Uterus (tissue), 4 donors: Measurements from ENCODE around the gene ESPL1. TPM values are rescaled to one million over a fixed set of nuclear protein-coding genes. Genes with fewer than 3 reads are reported as not detected.
A peak's percentile ranks its signal among the peaks of the same experiment; 100 is the strongest.

ENCODE experiments used
- DNase-seq, 2 donors: peaks; one replicate each; pipeline ENCODE4 v3.0.0-alpha.2; 2019 to 2020
- H3K27ac ChIP-seq, 2 donors: fragments of 200-600 bp; sonication (generic); 1 replicate in 1 of 2; 2 replicates in 1 of 2; pipeline ENCODE4 v1.5.1; 2016 to 2018
- H3K27me3 ChIP-seq, 2 donors: fragments of 200-600 bp; sonication (generic); one replicate each; pipeline ENCODE4 v1.5.1; 2018 to 2019; ENCODE audit warnings: control low read depth in 1 of 2
- H3K36me3 ChIP-seq, 2 donors: fragments of 200-600 bp; sonication (generic); one replicate each; pipeline ENCODE4 v1.5.1; 2019; ENCODE audit warnings: control low read depth in 1 of 2
- H3K4me1 ChIP-seq, 2 donors: fragments of 200-600 bp; sonication (generic); one replicate each; pipeline ENCODE4 v1.5.1; 2018 to 2019; ENCODE audit warnings: control low read depth in 1 of 2
- H3K4me3 ChIP-seq, 2 donors: fragments of 200-600 bp; sonication (generic); 1 replicate in 1 of 2; 2 replicates in 1 of 2; pipeline ENCODE4 v1.5.1; 2018 to 2019; ENCODE audit warnings: mild to moderate bottlenecking in 1 of 2
- H3K9me3 ChIP-seq, 2 donors: fragments of 200-600 bp; sonication (generic); one replicate each; pipeline ENCODE4 v1.5.1; 2019; ENCODE audit warnings: control low read depth in 1 of 2
- POLR2A ChIP-seq, 2 donors: fragments of 450-650 bp; IDR thresholded peaks; one replicate each; pipeline ENCODE4 v1.6.1; 2016; ENCODE audit warnings: antibody characterized with exemption in 2 of 2, mild to moderate bottlenecking in 1 of 2, moderate library complexity in 1 of 2
- intact Hi-C: fragments of 100-400 bp; cut with DNase I; formaldehyde crosslinking; loops from one replicate; pipeline ENCODE4 v1.15.1; 2023; ENCODE audit warnings: low total_unique reads
- total RNA-seq, 4 donors: library from RNA; depleted of rRNA in 3 of 4; stranded (reverse); fragments of >200 nt in 3 of 4; gene quantifications; one replicate each; pipeline versions ENCODE4 v1.1.0 to v1.2.4, GENCODE V29; 2014 to 2023
- TF ChIP-seq, protein P1 (sequence below), 4 experiments: fragments of 200-600 bp in 2 of 4; fragments of 450-650 bp in 2 of 4; sonication (generic) in 2 of 4; IDR thresholded peaks; one replicate each; pipeline ENCODE4 v1.5.1; 2016 to 2019; ENCODE audit warnings: antibody characterized with exemption in 4 of 4, mild to moderate bottlenecking in 2 of 4, moderate library complexity in 1 of 4
- donor health status: DM: yes; HTN: yes; CAD: no.

ESPL1 gene
- total RNA-seq, 4 donors from 2014 or later: 0.12 to 4.5 TPM; not detected in 2

DNA sequence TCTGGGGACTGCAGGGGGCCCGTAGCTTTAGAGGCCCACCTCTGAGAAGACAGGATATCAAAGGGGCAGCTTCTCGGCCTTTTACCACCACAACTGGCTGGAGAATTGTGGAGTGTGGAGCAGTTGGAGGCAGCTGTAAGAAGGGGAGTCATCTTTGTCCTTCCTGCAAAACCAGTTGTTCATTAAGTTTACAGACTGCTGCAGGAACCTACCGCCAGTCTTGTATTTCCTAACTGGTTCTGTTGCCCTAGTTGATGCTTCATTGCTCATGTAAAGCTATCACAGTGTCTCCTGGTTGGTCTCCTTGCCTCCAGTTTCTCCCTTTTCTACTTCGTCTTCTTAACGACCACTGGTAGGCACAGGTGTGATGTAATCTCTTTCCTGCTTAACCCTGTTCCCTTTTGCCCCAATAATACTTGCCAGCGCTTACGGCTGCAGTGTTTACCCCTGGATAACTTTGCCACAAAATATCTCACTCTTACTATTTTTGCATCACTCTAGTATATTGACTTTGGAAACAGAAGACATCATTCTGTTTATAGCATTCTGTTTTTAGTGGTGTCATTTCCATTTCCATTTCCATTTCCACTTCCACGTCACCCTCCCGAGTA lies 11.9 kb downstream of the ESPL1 start:
- DNase-seq: no peak
- no peaks in the 10 kb centered on the region for H3K9me3 ChIP-seq
- no peaks in the 10 kb centered on the region for H3K27me3 ChIP-seq
- H3K36me3 ChIP-seq: no peaks in the 10 kb centered on the region
- no peak overlapping the region for H3K4me3 ChIP-seq
- intact Hi-C loops: loop anchor here (10.0 kb wide), 1 partner anchor 65 kb away; no protein-coding TSS in a partner anchor
- no peak overlapping the region for H3K27ac ChIP-seq
- TF ChIP-seq, protein P1, sequence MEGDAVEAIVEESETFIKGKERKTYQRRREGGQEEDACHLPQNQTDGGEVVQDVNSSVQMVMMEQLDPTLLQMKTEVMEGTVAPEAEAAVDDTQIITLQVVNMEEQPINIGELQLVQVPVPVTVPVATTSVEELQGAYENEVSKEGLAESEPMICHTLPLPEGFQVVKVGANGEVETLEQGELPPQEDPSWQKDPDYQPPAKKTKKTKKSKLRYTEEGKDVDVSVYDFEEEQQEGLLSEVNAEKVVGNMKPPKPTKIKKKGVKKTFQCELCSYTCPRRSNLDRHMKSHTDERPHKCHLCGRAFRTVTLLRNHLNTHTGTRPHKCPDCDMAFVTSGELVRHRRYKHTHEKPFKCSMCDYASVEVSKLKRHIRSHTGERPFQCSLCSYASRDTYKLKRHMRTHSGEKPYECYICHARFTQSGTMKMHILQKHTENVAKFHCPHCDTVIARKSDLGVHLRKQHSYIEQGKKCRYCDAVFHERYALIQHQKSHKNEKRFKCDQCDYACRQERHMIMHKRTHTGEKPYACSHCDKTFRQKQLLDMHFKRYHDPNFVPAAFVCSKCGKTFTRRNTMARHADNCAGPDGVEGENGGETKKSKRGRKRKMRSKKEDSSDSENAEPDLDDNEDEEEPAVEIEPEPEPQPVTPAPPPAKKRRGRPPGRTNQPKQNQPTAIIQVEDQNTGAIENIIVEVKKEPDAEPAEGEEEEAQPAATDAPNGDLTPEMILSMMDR (IDR thresholded peaks at IDR 0.05): no peak
- no peak for TF ChIP-seq POLR2A (IDR thresholded peaks at IDR 0.05)
- H3K4me1 ChIP-seq: no peaks in the 10 kb centered on the region

DNA sequence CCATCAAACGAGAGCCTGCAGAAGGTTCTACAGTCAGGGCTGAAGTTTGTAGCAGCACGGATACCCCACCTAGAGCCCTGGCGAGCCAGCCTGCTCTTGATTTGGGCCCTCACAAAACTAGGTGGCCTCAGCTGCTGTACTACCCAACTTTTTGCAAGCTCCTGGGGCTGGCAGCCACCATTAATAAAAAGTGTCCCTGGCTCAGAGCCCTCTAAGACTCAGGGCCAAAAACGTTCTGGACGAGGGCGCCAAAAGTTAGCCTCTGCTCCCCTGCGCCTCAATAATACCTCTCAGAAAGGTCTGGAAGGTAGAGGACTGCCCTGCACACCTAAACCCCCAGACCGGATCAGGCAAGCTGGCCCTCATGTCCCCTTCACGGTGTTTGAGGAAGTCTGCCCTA lies 18.3 kb downstream of the ESPL1 start:
- H3K4me3 ChIP-seq: no peak overlapping the region
- H3K9me3 ChIP-seq: no peaks in the 10 kb centered on the region
- TF ChIP-seq, protein P1 (IDR thresholded peaks at IDR 0.05): no peak
- TF ChIP-seq POLR2A (IDR thresholded peaks at IDR 0.05): no peak
- intact Hi-C loops: loop anchor here (10.0 kb wide), 1 partner anchor 72 kb away; no protein-coding TSS in a partner anchor
- H3K4me1 ChIP-seq: no peaks in the 10 kb centered on the region
- H3K27ac ChIP-seq: no peak overlapping the region
- DNase-seq: no peak
- H3K27me3 ChIP-seq: no peaks in the 10 kb centered on the region
- H3K36me3 ChIP-seq: no peaks in the 10 kb centered on the region

DNA sequence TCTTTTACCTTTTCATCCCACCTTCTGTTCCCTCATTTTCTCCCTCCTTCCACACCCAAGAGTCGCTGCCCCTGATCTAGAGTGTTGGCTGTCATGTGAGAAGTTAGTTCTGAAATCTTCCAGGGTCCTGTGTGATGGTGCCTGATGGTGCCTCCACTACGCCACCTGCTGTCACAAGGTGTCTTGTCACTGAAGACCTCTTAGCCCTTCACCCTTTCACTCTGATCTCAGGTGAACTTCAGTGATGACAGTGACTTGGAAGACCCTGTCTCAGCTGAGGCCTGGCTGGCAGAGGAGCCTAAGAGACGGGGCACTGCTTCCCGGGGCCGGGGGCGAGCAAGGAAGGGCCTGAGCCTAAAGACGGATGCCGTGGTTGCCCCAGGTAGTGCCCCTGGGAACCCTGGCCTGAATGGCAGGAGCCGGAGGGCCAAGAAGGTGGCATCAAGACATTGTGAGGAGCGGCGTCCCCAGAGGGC lies 19.7 kb downstream of the ESPL1 start:
- Histone ChIP-seq H3K27ac (no peak overlapping the region), H3K36me3 (no peaks in the 10 kb centered on the region), H3K9me3 (no peaks in the 10 kb centered on the region), H3K4me3 (no peak overlapping the region), H3K4me1 (no peaks in the 10 kb centered on the region), H3K27me3 (no peaks in the 10 kb centered on the region)
- intact Hi-C loops: loop anchor here (10.0 kb wide), 1 partner anchor 73 kb away; no protein-coding TSS in a partner anchor
- DNase-seq: peak; percentile 64 to 72
- no peak for TF ChIP-seq POLR2A (IDR thresholded peaks at IDR 0.05)
- TF ChIP-seq, protein P1 (IDR thresholded peaks at IDR 0.05): peak; percentile 59 to 84 (median 74)

DNA sequence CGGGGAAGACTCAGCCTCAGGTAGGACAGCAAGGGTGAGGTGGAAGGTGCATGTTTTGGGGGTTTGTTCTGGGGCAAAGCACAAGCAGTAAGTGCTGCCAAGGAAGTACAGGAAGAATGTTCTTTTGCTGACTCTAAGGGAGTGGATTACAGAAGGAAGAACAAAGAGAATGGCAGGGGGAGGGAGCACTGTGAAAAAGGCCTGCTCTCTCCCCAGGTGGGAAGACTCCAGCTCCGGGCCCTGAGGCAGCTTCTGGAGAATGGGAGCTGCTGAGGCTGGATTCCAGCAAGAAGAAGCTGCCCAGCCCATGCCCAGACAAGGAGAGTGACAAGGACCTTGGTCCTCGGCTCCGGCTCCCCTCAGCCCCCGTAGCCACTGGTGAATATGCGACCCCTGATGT lies 20.2 kb downstream of the ESPL1 start:
- intact Hi-C loops: loop anchor here (10.0 kb wide), 1 partner anchor 74 kb away; no protein-coding TSS in a partner anchor
- TF ChIP-seq POLR2A (IDR thresholded peaks at IDR 0.05): no peak
- TF ChIP-seq, protein P1 (IDR thresholded peaks at IDR 0.05): no peak

DNA sequence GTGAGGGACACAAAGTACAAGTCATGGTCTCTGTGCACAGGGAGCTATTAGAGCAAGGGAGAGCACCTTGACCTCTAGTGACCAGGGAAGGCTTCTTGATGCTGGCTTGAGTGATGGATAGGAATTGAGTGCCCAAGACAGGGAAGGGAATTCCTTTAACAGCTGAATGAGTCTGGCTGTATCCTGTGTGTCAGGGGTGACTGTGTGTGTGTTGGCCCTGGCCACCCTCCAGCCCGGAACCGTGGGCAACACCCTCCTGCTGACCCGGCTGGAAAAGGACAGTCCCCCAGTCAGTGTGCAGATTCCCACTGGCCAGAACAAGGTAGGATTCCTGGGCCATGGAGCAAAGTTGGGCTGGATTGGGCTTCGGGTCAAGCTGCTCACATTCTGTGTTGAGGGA lies 21.8 kb downstream of the ESPL1 start:
- Histone ChIP-seq H3K27me3 (no peaks in the 10 kb centered on the region), H3K4me3 (no peak overlapping the region), H3K4me1 (no peaks in the 10 kb centered on the region), H3K9me3 (no peaks in the 10 kb centered on the region), H3K36me3 (no peaks in the 10 kb centered on the region), H3K27ac (no peak overlapping the region)
- intact Hi-C loops: loop anchor here (10.0 kb wide), 1 partner anchor 75 kb away; no protein-coding TSS in a partner anchor
- no peak for DNase-seq
- TF ChIP-seq, protein P1 (IDR thresholded peaks at IDR 0.05): no peak
- no peak for TF ChIP-seq POLR2A (IDR thresholded peaks at IDR 0.05)

More for the DNA sequence above, 20.2 kb downstream of the ESPL1 start:
- no peaks in the 10 kb centered on the region for H3K36me3 ChIP-seq
- no peaks in the 10 kb centered on the region for H3K9me3 ChIP-seq
- no peaks in the 10 kb centered on the region for H3K27me3 ChIP-seq
- no peak overlapping the region for H3K27ac ChIP-seq
- H3K4me1 ChIP-seq: no peaks in the 10 kb centered on the region
- H3K4me3 ChIP-seq: no peak overlapping the region
- DNase-seq: no peak
